ENCODE measurements around the gene MINDY1. TPM values are rescaled to one million over a fixed set of nuclear protein-coding genes. Genes with fewer than 3 reads are reported as not detected.

MINDY1 gene
- total and polyA plus RNA-seq, 9 of the 15 experiments (the other 6 are each of a cell fraction or from before 2014, with no cell fraction given), result 0.49 to 11.0 (median 6.0) TPM

- TF ChIP-seq RREB1 (CRISPR knock-in tag; IDR thresholded peaks at IDR 0.05), result no peak
- TF ChIP-seq JUND (IDR thresholded peaks at IDR 0.05; ENCODE audit: borderline replicate concordance, low read depth, low read length), result peak; percentile 42; the same call in 1 of the 2 replicates
- no peak; the same call in 2 of the 3 replicates for TF ChIP-seq JUND (tag; IDR thresholded peaks at IDR 0.05; ENCODE audit: borderline replicate concordance, low read depth, low read length)
- no peak for TF ChIP-seq ZNF707 (CRISPR knock-in tag; conservative IDR thresholded peaks at IDR 0.05)
- TF ChIP-seq TCFL5 (CRISPR knock-in tag; conservative IDR thresholded peaks at IDR 0.05), result no peak
- no peak for TF ChIP-seq RFX5 (IDR thresholded peaks at IDR 0.05; ENCODE audit: low read depth, low read length)
- no peak for TF ChIP-seq PHF8 (IDR thresholded peaks at IDR 0.05; ENCODE audit: borderline replicate concordance, low read length)
- TF ChIP-seq MLLT1 (IDR thresholded peaks at IDR 0.05), result no peak
- TF ChIP-seq ZBTB7A (IDR thresholded peaks at IDR 0.05; ENCODE audit: borderline replicate concordance, control insufficient read depth, low read depth, low read length), result no peak
- no peak for TF ChIP-seq ZNF3 (CRISPR knock-in tag; IDR thresholded peaks at IDR 0.05)
- TF ChIP-seq RNF2 (IDR thresholded peaks at IDR 0.05), result no peak
- no peak for TF ChIP-seq SETDB1 (IDR thresholded peaks at IDR 0.05; ENCODE audit: low read length)
- TF ChIP-seq PBX2 (CRISPR knock-in tag; IDR thresholded peaks at IDR 0.05; ENCODE audit: low read depth), result no peak
- no peak for TF ChIP-seq PBX2 (tag; conservative IDR thresholded peaks at IDR 0.05; ENCODE audit: low read depth)
- TF ChIP-seq RAD21 (CRISPR knock-in tag; conservative IDR thresholded peaks at IDR 0.05 in 1 of 2, IDR thresholded peaks at IDR 0.05 in 1 of 2), result peak; percentile 20 to 52; a peak in 2 of 4 replicates
- no peak for TF ChIP-seq SOX6 (IDR thresholded peaks at IDR 0.05)
- TF ChIP-seq TAF9B (IDR thresholded peaks at IDR 0.05; ENCODE audit: partially characterized antibody), result no peak
- no peak for TF ChIP-seq RBM17 (IDR thresholded peaks at IDR 0.05; ENCODE audit: borderline replicate concordance, low read depth, low read length)
- no peak for TF ChIP-seq THAP7 (CRISPR knock-in tag; IDR thresholded peaks at IDR 0.05)
Observed at GRCh38 chr1:151013518-151013917, 6.8 kb upstream of the MINDY1 start (continued).

Data from K562 (cell line).